Neural crest cell (in vitro differentiated cells): ENCODE measurements around the gene TXNRD1. TPM values are rescaled to one million over a fixed set of nuclear protein-coding genes. Genes with fewer than 3 reads are reported as not detected.
"Not testable (repeated sequence)": the region's sequence is repeated elsewhere in the genome, so short reads cannot be mapped to it uniquely, and the experiment has no call there.

Experiments
- DNase-seq: peaks from one replicate; pipeline ENCODE4 v3.0.0; 2021; ENCODE audit warnings: low read depth, mixed read lengths, low spot score
- H3K27ac Mint-ChIP-seq: one replicate; pipeline ENCODE4 v1.8.0; 2021; ENCODE audit warnings: mild to moderate bottlenecking, mixed read lengths; ENCODE audit not compliant: unreplicated experiment
- H3K27me3 Mint-ChIP-seq: 2 replicates; pipeline ENCODE4 v1.8.0; 2021; ENCODE audit warnings: low read depth, mild to moderate bottlenecking, mixed read lengths
- H3K36me3 Mint-ChIP-seq: 2 replicates; pipeline ENCODE4 v1.8.0; 2021; ENCODE audit warnings: low read depth, mild to moderate bottlenecking, mixed read lengths
- H3K4me1 Mint-ChIP-seq: 2 replicates; pipeline ENCODE4 v1.8.0; 2021; ENCODE audit warnings: mixed read lengths
- H3K4me3 Mint-ChIP-seq: one replicate; pipeline ENCODE4 v1.8.0; 2021; ENCODE audit warnings: mild to moderate bottlenecking, mixed read lengths
- H3K9me3 Mint-ChIP-seq: 2 replicates; pipeline ENCODE4 v1.8.0; 2021; ENCODE audit warnings: mixed read lengths
- total RNA-seq: library from RNA; stranded (reverse); gene quantifications from 2 replicates; pipeline ENCODE4 v1.2.1, GENCODE V29; 2021
- TF ChIP-seq, protein P1 (sequence below): fragments of 200-600 bp; sonication (generic); conservative IDR thresholded peaks from 2 replicates; pipeline ENCODE4 v1.5.0; 2021; ENCODE audit warnings: antibody characterized with exemption, mild to moderate bottlenecking

TXNRD1 gene
- total RNA-seq, 1 donor from 2014 or later: 105 TPM

GRCh38 chr12:104320627-104321024 is 105.0 kb downstream of the TXNRD1 start:
- H3K27ac Mint-ChIP-seq: no peak overlapping the region
- peaks cover 27% of the 10 kb centered on the region for H3K36me3 Mint-ChIP-seq
- DNase-seq: no peak
- no peak overlapping the region for H3K4me3 Mint-ChIP-seq
- peaks cover 26% of the 10 kb centered on the region for H3K4me1 Mint-ChIP-seq
- H3K27me3 Mint-ChIP-seq: no peaks in the 10 kb centered on the region
- TF ChIP-seq, protein P1, sequence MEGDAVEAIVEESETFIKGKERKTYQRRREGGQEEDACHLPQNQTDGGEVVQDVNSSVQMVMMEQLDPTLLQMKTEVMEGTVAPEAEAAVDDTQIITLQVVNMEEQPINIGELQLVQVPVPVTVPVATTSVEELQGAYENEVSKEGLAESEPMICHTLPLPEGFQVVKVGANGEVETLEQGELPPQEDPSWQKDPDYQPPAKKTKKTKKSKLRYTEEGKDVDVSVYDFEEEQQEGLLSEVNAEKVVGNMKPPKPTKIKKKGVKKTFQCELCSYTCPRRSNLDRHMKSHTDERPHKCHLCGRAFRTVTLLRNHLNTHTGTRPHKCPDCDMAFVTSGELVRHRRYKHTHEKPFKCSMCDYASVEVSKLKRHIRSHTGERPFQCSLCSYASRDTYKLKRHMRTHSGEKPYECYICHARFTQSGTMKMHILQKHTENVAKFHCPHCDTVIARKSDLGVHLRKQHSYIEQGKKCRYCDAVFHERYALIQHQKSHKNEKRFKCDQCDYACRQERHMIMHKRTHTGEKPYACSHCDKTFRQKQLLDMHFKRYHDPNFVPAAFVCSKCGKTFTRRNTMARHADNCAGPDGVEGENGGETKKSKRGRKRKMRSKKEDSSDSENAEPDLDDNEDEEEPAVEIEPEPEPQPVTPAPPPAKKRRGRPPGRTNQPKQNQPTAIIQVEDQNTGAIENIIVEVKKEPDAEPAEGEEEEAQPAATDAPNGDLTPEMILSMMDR: no peak
- peaks cover 7% of the 10 kb centered on the region for H3K9me3 Mint-ChIP-seq

DNA sequence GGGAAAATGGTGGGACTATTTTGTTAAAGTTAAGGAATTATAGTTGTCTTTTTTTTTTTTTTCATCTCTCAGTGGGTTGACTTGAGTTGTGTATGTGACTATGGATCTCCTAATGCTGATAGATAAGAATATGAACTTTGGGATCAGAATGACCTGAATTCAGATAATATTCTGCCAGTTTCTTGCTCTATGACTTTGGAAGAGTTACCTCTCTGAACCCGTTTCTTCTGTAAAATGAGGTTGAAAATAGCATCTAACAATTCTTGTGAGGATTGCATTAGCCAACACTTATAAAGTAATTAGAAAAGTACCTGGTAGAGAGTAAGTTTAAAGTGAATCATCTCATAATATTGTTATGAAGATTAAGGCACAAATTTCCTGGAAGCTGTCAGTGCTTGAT is 106.4 kb downstream of the TXNRD1 start:
- no peak for DNase-seq
- H3K4me1 Mint-ChIP-seq: peaks cover 26% of the 10 kb centered on the region
- TF ChIP-seq, protein P1: no peak
- H3K36me3 Mint-ChIP-seq: peaks cover 26% of the 10 kb centered on the region
- H3K4me3 Mint-ChIP-seq: no peak overlapping the region
- peaks cover 7% of the 10 kb centered on the region for H3K9me3 Mint-ChIP-seq
- no peak overlapping the region for H3K27ac Mint-ChIP-seq
- H3K27me3 Mint-ChIP-seq: no peaks in the 10 kb centered on the region

GRCh38 chr12:104322533-104322932 is 107.0 kb downstream of the TXNRD1 start:
- H3K36me3 Mint-ChIP-seq: peaks cover 31% of the 10 kb centered on the region
- not testable (repeated sequence) for H3K9me3 Mint-ChIP-seq

GRCh38 chr12:104323899-104324298 is 108.3 kb downstream of the TXNRD1 start:
- peaks cover 34% of the 10 kb centered on the region for H3K36me3 Mint-ChIP-seq
- H3K27ac Mint-ChIP-seq: no peak overlapping the region

More at GRCh38 chr12:104322533-104322932, 107.0 kb downstream of the TXNRD1 start:
- H3K27me3 Mint-ChIP-seq, DNase-seq, H3K4me3 Mint-ChIP-seq, H3K27ac Mint-ChIP-seq: not testable (repeated sequence)
- H3K4me1 Mint-ChIP-seq: peaks cover 26% of the 10 kb centered on the region

GRCh38 chr12:104328278-104328677 is 112.7 kb downstream of the TXNRD1 start:
- not testable (repeated sequence) for H3K4me3 Mint-ChIP-seq, H3K27ac Mint-ChIP-seq, DNase-seq, H3K4me1 Mint-ChIP-seq, H3K9me3 Mint-ChIP-seq, H3K27me3 Mint-ChIP-seq
- peaks cover 29% of the 10 kb centered on the region for H3K36me3 Mint-ChIP-seq

More at GRCh38 chr12:104323899-104324298, 108.3 kb downstream of the TXNRD1 start:
- Mint-ChIP-seq H3K9me3 (peaks cover 7% of the 10 kb centered on the region), H3K27me3 (no peaks in the 10 kb centered on the region), H3K4me3 (peak overlapping the region; percentile 19), H3K4me1 (peaks cover 22% of the 10 kb centered on the region)
- TF ChIP-seq, protein P1: no peak
- DNase-seq: no peak

- Mint-ChIP-seq H3K4me1 (no peaks in the 10 kb centered on the region), H3K9me3 (peaks cover 4% of the 10 kb centered on the region), H3K4me3 (no peak overlapping the region), H3K27ac (no peak overlapping the region), H3K27me3 (no peaks in the 10 kb centered on the region), H3K36me3 (peaks cover 30% of the 10 kb centered on the region)
- no peak for DNase-seq
- TF ChIP-seq, protein P1: no peak
Observed at GRCh38 chr12:104328790-104329189, 113.2 kb downstream of the TXNRD1 start.
